NCI-H2196 treated with DMSO at 0.1 percent for 48 hours (cell line): ENCODE data around the gene VSIR.

ENCODE experiments used
- DNase-seq: peaks from one replicate; lab custom pipeline; 2025; ENCODE audit not compliant: unreplicated experiment; lab: John Stamatoyannopoulos, UW

The VSIR gene

DNA sequence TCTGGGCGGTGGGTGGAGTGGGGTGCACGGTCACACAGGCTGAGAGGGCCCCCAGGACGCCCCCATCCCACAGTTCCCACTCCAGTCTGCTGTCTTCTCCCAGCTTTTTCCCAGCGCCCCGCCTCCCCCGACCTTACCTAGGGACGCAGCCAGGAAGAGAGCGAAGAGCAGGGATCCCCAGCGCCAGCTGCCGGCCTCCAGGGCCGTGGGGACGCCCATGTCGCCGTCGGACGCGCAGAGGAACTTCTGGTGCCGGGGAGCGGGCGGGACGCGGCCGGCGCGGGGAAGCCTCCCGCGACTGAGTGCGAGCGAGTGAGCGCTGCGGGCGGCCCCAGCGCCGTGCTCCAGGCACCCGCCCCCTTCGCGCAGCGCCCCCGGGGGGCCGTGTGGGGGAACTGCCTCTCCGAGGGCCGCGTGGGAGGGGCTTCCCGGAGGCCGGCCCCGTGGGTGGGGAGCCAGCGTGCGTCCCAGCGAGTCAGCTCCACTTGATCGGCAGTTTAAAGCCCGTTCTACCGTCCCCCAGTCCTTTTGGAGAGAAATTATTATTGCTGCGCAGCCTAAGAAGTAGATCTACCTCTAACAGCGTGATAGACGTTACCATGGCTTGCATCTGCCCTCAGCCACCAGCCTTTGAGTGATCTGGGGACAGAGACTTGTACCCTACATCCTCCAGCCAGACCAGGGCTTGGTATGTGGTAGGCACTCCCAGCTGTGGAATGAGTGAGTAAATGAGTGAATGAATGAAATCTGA lies at the start of gene VSIR:
Gene VSIR, minus strand, starts transcription at position 300 of the 751 bp plus-strand sequence. Its CDS starts 81 bp downstream, at position 219.
- no peak for DNase-seq

DNA sequence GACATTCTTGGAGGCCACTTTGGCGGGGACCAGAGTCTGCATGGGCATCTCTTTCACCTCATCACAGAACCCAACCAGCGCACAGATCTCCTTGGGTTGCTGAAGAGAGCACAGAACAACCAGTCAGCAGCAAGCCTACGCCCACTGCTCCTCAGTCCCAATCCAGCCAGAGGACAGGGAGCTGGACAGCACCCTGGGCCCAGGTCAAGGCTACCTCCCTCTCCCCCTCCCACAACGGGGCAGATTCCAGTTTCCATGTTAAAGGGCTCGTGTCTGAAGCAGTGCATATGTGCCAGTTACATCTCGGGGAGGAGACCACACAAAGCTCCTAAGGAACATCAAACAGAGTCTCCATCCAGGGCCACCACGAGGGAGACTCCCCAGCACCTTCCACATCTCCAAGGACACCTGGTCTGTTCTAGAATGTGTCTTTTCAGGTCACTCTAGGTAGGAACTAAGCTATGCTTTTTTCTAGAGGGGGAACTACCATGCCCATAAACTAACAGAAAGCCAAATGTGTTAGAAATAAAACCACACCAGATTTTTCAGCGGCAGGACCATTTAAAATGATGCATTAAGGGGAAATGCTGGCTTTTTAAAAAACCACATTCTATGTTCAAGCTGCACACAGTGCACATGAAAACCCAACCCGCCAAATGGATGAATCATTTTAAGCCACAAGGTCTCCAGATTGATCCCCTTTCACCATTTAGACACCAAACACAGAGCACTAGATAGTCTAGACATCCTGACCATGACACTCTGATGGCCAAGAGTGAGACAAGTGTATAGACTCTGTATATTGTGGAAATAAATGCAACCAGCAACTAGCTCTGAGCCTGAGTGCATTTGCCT lies 48.8 kb upstream of the VSIR start:
- no peak for DNase-seq

DNA sequence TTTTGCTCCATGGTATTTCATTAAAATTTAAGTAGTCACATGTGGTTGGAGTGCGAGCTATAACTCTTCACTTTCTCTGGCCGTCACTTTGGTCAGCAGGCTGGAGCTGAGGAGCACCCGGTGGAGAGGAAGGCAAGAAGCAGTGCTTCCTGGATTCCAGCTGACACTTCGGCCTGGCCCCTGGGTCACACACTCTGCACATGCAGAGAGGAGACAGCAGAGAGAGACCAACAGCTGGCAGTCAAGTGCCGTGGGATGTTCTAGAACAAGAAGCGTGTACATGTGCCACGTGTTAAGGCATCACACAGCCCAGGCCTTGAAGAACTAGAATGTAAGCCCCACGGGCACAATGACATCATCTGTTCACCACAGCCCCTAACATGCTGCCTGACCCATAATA lies 47.6 kb upstream of the VSIR start:
- DNase-seq: no peak

DNA sequence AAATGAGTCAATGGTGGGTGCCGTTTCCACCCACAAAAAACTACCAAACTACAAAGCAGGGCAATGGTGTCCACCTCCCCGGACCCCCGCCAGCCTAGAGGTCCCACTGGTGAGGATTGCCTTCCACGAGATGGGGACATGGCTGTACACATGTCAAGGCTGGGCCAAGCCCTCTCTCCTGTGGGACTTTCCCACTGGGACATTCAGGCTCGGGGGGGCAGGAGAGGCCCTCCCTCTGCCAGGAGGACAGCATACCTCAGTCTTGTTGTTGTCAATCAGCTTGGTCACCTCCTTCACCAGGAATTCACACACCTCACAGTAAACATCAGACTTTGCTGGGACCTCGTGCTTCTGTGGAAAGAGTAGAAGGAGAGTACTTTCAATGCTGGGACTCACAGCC lies 46.7 kb upstream of the VSIR start:
- DNase-seq: no peak

DNA sequence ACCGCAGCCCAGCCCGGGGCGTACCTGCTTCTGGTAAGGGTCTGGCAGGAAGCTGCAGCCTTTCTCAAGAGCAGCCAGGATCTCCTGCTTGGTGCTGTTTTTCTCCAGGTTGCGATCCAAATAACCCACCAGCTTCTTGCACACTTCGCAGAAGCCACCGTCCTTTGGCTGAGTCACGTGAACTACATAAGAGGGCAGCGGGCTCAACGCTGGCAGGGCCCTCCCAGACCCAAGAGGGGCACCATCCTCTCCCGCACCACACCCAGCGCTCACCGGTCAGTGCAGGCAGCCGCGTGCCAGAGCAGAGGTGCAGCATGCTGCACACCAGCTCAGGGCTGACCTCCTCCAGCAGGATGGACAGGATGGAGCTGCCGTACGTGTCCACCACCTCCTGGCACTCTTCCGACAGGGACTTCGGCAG lies 46.1 kb upstream of the VSIR start:
- DNase-seq: no peak

DNA sequence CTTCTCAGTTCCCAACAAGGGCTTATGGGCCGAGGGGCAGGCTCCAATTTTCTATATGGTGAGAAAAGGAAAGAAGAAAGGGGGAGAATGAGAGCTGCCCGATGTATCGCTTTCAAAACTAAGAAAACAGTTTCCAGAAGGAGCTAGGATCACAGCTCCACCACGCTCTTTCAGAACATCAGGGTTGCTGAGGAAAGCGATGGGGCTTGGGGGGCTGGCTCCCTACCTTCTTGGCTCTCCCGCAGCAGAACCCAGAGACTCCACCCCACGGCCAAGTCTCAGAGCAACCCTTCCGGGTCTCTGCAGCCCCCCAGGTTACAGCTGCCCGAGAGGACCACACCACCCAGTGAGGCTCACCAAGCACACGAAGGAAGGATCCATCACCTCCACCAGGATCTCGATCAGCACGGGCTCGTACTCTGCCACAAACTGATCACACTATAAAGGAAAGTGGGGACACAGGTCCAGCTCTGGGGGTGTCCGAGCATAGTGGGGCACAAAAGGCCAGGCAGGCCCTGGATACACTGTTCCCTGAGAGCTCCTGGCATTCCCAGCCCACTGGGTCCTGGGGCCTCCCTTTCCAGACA lies 45.4 kb upstream of the VSIR start:
- no peak for DNase-seq

DNA sequence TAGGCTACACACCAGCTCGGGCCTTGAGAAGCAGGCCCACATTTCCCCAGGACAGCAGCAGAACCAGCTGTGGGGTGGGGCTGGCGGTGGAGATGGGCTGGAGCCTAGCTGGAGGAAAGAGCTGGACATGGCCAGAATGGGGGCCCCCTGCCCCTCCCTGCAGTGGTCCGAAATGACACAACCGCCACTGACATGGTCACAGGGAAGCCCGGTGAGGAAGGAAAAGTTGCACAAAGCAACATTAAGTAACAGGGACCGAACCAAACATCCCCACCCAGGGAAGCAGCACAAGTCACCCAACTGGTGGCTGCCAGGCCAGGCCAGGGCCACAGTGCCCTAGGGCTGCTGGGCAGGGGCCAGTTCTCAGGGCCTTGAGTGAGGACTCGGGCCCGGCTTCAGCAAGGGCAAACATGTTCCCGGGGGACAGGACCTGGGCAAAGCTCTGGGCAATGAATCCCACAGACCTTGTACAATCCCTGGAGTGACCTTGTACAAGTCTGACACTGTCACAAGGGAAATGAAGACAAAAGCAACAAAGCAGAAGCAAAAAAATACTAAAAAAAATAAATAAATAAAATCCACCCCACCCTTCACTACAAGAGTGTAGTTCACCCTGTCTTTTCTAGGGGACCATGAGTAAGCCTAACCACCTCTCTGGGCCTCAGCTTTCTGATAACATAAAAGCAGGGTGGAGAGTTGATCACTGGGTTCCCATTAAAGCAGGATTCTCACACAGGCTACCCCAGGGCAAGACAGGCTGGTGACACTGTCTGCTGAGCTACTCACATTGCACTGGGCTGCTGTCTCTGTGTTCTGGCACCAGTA lies 44.7 kb upstream of the VSIR start:
- no peak for DNase-seq

DNA sequence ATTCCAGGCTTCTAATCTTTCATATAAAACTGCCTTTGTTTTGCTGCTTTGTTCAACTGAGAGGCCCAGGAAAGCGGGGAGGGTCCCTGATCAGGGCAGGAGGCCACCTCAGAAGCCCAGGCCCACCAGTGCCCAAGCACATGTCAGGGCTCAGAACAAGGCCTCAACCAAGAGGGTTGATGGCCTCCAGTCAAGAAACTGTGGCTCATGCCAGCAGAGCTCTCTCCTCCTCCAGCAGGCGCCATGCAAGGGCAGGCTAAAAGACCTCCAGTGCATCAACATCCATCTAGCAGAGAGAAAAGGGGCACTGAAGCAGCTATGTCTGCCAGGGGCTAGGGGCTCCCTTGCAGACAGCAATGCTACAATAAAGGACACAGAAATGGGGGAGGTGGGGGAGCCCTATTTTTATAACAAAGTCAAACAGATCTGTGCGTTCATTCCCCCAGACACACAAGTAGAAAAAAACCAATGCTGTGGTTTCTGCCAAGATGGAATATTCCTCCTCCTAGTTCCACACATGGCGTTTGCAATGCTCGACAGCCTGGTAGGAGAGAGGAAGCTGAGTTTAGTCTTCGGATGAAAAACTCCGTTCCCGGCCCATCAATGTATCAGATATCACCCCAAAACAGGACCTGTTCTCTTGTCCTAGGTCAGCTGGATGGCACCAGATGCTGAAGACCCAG lies 43.8 kb upstream of the VSIR start:
- DNase-seq: no peak

DNA sequence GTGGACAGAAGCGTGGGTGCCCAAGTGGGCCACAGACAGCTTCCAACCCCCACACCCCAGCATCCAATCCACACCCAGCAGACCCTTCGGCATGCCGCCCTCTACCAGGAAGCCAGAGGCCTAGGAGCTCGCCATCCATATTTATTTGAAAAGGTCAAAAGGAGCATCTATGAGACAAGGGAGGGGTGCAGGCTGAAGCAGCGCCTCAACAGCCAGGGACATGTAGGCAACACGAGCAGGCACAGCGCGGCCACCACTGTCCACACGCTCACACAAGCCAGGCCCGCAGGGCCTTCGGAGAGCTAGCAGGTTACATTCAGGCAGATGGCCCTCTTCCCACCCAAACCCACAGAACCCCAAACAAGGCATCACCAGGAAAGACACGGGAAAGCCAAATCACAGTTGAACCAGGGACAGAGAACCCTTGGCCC lies 43.1 kb upstream of the VSIR start:
- no peak for DNase-seq

DNA sequence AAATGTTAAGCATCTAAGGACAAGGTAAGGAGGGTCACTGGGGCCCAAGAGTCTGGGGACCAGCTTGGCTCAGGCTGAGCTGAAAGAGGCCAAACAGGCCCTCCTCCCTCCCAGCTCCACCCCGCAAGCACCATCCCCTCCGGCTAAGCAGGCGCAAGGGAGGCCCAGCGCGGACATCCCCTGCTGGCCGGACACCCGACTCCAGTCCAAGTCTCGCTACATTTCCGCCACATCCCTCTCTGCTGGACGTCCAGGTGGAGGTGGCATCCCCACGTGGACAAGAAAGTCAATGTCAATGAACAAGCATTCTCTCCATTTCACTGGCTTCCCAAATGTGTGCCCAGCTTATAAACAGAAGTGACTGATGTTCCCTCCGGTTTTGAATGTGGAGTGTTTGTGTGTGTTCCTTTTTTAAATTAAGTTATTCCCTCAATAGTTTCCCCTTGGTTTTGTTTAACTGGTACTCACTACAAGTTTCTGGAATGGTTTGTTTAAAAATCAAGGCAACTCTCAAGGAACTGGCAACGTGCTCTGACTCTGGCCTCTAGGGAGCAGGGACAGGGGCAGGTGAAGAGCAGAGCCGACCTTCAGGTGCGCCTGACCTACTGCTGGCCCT lies 42.3 kb upstream of the VSIR start:
- DNase-seq: no peak

DNA sequence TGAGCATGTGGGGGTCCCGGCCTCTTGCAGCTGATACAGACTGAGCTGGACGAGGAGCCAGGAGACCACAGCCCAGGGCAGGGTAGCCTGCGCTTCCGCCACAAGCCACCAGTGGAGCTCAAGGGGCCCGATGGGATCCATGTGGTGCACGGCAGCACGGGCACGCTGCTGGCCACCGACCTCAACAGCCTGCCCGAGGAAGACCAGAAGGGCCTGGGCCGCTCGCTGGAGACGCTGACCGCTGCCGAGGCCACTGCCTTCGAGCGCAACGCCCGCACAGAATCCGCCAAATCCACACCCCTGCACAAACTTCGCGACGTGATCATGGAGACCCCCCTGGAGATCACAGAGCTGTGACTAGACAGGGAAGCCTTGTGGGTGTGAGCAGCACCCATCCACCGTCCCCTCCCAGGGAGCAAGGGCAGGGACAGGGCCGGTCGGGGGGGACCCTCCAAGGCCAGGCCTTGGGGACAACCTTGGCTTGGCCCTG lies 41.6 kb upstream of the VSIR start:
- no peak for DNase-seq

DNA sequence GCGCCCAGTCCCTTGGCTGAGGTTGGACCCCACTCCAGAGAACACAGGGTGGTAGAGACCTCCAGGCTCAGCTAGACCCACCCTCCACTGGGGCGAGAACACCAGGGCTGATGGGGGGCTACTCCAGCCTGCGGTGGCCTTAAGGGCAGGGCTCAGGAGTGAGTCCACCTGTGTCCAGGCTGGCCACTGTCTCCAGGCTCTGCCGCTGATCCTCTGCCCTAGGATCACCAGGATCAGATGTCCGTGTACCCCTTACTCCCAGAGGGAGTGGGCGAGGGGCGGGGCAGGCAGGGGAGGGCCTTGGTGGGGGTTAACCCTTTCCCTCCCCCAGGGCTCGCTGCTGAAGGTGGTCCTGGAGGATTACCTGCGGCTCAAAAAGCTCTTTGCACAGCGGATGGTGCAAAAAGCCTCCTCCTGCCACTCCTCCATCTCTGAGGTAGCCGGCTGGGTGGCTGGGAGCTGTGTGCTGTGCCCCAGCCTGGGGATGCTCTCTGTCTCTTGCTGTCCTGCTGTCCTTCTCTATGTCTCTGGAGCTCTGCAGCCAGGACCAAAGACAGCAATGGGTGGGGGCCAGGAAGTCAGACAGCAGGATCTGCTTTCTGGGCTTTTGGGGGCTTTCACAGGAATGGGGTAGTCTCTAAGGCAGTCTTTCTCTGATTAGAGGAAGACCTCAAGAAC lies 39.7 kb upstream of the VSIR start:
- DNase-seq: no peak

DNA sequence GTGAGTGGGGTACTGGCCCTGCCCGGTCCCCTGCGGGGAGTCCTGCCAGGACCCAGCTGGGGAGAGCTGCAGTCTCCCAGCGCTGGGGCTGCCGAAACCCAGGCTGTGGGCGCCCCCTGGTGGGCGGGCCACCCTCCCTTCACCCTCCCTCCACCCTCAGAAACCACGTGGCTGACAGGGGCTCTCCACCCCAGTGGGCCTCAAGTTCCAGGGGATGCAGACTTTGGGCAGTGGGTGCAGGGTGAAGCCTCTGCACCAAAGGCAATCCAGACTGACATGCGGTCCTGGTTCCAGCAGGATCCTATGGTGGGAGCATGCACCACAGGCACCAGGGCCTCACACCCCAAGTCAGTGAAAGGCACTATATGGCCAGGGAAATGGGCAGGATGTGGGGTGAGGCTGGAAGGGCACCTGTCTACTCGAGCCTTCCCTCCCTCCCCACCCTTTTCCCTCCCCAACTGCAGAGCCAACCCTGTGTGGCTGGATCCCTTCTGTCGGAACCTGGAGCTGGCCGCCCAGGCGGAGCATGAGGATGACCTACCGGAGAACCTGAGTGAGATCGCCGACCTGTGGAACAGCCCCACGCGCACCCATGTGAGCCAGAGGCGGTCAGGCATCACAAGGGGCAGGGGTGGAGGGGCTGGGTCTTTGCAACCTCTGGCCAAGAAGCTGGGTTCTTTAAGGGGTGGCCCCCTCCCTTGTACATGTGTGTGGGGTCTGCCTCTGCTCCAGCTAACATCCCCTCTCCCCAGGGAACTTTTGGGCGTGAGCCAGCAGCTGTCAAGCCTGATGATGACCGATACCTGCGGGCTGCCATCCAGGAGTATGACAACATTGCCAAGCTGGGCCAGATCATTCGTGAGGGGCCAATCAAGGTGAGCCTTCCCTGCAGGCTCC lies 38.9 kb upstream of the VSIR start:
- no peak for DNase-seq

DNA sequence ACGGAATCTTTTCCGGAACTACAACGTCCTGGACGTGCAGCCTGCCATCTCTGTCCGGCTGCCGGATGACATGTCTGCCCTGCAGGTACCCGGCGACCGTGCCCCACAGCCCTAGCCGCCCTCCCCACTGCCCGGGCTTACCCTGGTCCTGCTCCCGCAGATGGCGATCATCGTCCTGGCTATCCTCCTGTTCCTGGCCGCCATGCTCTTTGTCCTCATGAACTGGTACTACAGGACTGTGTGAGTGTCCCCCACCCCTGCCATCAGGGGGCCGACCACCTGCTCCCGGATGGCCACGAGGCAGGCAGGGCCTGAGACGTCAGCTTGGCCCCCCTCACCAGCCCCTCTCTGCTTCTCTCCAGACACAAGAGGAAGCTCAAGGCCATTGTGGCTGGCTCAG lies 38.0 kb upstream of the VSIR start:
- DNase-seq: no peak

DNA sequence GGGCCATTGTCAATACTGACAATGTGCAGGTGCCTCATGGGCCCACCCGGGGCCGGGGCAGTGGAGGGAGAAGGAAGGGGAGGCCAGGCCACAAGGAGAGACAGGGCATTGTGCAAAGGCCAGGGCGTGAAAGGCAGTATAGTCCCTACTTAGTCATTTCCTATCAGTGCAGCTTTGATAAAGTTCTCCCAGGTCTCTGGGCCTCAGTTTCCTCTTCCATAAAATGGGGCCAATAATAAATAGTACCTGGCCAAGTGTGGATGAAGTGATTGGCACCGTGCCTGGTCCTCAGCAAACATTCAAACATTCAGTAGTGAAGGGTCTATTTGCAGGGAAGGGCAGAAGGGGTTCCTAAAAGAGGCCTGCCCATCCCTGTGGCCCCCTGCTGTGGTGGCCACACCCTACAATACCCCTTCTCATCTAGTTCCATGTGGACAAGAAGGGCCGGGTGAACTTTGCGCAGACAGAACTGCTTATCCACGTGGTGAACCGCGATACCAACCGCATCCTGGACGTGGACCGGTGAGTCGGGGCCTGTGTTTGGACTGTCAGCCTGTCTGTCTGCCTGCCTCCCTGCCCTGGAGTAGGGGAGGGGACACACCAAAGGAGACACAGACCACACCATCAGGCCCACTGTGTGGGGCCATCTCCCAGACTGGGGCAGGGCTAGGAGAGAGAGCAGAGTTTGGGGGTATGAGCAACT lies 36.9 kb upstream of the VSIR start:
- no peak for DNase-seq

DNA sequence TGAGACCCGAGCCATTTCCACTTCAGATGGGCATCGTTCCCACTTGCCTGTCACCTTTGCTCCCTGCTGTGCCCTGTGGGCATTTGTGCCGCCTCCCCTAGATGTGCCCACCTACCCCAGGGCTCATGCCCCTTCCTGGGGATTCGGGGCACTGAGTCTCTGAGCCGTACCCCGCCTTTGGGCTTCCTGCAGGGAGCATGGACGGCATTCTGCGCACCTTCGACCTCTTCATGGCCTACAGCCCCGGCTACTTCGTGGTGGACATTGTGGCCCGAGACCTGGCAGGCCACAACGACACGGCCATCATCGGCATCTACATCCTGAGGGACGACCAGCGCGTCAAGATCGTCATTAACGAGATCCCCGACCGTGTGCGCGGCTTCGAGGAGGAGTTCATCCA lies 36.3 kb upstream of the VSIR start:
- DNase-seq: no peak

DNA sequence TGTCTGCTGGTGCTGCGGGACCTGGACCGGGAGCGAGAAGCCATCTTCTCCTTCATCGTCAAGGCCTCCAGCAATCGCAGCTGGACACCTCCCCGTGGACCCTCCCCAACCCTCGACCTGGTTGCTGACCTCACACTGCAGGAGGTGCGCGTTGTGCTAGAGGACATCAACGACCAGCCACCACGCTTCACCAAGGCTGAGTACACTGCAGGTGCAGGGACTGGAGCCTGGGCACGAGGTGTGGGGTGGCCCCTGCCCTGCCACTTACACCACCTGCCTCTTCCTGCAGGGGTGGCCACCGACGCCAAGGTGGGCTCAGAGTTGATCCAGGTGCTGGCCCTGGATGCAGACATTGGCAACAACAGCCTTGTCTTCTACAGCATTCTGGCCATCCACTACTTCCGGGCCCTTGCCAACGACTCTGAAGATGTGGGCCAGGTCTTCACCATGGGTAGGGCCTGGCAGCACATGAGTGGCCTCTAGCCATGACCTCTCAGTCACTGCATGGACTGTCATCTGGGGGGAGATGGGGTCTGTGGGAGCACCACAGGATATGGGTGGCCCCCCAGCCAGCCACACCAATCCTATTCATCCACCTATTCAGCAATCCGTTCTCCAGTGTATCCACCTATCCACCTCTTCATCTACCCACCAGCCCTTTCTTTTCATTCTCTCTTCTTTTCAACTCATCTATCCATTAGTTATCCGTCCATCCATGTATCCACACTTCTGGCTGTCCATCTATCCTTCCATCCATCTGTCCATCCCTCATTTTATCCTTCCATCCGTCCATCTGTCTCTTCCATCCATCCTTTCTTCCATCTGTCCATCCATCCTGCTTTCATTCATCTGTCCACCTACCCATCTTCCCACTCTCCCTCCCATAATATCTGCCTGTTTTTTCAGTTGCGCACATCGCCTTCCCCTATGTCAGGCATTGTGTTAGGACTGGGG lies 34.5 kb upstream of the VSIR start:
- DNase-seq: no peak
